HuH-7.5 (cell line): ENCODE data around the gene RETREG1.
"Not testable (repeated sequence)": the region's sequence is repeated elsewhere in the genome, so short reads cannot be mapped to it uniquely, and the experiment has no call there.

ENCODE experiments used
- DNase-seq: peaks from one replicate; pipeline ENCODE4 v3.0.0; 2011; ENCODE audit warnings: low spot score

The RETREG1 gene

DNA sequence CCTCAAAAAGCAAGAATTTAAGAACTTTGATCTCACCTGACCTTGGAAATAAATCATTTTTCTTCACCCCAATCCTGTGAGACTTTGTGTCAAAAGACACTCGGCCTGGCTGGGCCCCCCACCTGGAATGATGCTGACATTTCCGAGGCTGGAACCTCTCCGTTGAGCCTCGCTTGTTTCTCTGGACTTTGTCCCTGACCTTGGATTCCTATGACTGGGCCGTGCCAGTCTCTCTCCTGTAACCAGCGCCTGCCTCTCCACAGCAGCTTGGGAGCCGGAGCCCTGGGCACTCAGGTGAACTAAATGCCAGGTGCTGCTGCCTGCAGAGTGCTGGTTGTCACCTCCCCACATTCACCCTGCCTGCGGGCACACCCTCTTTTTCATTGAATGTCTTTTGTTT lies 62.7 kb downstream of the RETREG1 start:
- DNase-seq: no peak

DNA sequence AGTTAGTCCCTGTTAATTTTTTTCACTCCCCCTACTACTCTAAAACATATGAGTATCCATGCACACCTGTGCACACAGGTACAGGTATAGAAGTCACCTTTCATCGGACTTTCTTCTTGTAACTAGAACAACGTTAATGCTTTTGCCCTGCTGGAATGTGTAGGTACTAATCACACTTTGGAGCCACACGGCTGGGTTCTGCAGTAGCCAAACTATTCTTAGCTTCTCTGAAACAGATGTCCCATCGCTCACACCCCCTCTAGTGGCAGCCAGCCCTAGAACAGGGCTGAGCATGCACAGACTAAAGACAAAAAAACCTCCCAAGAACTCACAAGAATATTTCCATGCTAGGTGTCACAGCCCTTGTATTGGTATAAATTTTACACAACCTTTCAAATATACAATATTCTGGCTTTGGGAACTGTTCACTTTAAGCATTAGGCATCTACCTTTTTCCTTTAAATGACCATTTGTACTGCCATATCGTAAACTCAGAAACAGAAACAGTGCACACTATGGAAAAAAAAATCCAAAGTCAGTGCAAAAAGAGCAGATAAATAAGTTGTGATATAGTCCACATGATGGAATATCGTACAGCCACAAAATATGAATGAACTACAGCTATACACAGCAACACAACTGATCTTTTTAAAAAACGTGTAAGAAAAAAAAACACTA lies 64.0 kb downstream of the RETREG1 start:
- peak; percentile 51 for DNase-seq

DNA sequence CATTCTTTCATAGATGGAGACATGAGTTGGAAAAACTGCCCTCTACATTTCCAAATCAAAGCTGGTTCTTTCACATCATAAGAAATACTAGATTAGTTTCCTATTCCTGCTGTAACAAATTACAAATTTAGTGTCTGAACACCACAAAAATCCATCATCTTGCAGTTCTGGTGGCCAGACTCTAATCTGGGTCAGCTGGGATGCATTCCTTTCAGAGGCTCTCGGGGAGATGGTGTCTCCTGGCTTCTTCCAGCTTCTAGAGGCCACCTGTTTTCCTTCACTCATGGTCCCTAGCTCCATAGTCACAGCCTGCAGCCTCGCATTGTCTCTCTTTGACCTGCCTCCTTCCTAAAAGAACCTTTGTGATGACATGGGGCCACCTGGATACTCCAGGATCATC lies 65.2 kb downstream of the RETREG1 start:
- DNase-seq: no peak

DNA sequence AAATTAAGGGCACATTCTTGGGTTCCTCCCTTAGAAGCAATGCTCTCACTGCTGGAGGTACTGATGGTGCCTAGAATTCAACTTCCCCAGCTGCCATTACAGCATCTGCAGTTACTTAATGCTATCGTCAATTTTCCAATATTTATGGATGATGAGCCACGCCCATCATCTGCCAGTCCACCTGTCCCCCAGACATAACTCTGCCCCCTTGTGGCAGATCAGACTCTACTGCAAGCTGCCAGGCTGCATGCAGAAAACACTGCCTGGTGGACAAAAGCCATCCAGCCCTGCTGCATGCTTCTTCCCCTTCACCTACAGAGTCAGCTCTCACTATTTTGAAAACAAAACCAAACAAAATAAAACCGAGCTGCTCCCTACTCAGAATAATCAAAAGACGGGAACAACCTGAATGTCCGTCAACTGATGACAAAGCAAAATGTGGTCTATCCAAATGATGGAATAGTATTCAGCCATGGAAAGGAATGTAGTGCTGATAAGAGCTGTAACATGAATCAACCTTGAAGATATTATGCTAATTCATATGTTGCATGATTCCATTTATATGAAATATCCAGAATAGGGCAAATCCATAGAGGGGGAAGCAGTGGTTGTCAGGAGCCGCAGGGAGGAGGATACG lies 66.4 kb downstream of the RETREG1 start:
- DNase-seq: peak; percentile 32

DNA sequence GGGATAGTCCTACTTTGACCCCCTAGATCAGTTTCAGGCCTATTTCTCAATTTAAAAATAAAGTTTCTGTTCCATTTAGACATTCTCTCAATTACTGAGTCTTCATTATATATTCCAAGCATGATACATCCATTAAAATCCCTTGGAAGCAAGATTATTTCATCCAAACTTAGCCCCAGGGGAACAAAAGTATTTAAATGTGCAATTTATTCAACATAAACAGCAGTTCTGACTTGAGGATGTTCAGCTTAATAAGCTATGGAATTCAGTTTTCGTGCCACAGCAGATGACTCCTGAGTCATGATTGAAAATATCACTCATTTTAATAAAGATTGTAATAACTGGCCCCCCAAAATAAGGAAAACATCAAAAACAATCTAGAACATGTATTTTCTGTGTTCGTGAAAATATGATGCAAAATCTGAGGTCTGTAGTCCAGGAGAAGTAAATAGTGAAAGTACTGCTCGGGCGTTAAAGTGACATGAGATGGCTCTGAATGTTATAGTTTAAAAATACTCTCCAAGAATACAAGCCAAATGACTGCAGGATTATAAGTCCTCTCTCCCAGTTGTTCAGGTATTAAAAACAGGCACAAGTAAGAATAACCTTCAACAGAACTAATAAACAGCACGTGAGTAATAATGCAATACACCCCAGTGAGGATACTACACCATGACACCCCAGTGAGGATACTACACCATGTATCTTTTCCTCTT lies 67.1 kb downstream of the RETREG1 start:
- DNase-seq: no peak

DNA sequence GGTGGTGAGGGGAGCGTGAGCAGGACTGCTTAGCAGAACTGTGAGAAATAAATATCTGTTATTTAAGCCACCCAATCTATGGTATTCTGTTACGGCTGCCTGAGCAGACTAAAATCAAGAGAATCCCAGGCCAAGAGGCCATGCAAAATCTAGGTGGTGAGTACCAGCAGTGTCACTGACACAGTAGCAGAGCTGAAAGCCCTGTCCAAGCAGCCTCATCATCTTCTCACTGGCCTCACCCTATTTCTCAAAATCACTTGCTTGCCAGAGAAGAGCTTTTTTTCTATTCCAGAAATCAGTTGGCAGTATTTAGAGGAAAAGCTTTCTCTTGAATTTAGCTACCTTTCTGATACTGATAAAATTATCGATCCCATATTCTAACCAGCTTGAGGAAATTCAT lies 68.0 kb downstream of the RETREG1 start:
- no peak for DNase-seq

DNA sequence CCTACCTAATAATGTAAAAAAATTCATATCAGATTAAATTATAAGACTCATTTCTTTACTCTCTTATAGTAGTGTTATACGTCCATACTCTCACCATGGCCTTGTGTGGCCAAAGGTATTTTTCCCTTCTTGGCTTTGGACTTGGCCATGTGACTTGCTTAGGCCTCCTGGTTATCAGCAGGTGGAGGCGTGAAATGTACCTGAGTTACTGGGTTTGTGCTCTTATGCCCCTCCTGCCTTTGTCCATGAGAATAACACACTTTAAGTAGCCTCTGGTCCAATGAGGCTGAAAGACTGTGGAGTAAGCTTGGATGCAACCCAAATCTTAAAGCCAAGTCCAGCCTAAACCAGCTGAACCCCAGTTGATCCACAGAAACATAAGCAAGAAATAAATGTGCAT lies 68.7 kb downstream of the RETREG1 start:
- DNase-seq: no peak

DNA sequence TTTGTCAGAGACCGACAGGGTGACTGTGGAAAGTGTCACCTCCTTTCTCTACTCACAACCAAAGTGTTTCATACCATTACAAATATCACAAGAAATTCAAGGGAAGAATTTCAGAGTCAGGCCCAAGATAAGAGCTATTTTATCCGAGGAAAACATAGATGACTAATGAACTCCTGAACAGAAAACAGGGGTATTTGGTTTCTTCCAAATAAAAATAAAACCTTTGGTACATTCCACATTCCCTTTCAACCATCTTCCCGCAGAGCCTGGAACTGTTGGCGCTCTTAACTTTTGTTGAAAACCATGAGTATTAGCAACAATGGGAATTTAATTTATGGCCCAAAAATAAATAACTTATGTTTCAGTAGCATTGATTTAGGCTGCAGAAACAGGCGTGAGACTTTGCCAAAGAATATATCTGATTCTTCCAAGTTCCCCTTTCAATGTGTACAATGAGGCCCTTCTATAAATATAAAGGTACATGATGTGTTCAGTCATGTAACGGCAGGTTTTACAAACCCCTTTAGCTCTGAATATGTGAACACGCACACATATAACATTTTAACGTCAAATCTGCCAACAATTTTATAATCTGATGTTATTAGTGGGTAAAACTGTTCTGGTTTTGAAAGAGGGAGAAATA lies 69.5 kb downstream of the RETREG1 start:
- DNase-seq: no peak

DNA sequence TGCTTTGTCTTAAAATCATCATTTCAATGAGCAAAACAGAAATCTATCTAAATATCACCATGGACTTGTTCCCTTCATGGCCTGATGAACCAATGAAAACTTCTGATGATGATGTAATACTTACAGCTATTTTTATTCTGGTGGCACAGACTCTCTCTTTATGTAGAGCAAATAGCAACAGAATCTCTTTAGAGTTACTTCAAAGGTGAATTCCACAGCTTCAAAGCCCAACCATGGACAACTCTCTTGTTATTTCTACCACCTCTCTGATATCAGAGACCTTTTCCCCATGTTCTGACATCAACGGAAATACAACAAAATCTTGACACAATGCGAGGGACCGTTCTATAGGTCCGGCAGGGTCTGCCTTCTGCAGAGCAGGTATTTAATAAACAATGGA lies 70.1 kb downstream of the RETREG1 start:
- DNase-seq: no peak

DNA sequence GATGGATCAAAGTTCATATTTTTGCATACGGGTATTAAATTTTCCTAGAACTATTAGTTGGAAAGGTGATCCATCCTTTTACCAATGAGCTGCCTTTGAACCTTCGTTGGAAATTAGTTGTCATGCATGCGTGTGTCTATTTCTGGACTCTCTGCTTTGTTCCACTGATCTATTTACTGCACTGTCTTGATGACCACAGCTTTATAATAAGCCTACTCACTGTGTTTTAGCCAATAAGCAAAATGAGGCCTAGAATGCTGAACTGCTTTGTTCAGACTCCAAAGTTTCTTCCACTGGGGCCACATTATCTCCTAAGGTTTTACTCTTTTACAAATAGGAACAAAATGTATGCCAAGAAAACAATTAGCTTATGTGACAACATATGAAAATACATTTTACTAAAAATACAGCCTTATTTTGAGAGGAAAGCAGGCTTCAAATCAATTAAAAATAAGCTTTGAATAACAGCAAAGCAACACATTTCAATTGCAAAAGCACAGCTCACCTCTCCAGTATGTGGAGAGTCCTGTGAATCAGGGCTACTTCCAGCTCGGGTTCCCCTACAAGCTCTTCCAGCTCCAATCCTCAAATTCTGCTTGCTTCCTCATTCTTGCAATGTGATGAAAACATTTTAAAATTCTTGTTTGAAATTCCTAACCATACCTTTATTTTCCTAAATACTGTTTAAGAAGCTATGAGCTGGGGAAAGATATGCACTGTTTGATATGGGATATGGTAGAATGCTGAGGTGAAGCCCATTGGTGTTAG lies 72.0 kb downstream of the RETREG1 start:
- no peak for DNase-seq

DNA sequence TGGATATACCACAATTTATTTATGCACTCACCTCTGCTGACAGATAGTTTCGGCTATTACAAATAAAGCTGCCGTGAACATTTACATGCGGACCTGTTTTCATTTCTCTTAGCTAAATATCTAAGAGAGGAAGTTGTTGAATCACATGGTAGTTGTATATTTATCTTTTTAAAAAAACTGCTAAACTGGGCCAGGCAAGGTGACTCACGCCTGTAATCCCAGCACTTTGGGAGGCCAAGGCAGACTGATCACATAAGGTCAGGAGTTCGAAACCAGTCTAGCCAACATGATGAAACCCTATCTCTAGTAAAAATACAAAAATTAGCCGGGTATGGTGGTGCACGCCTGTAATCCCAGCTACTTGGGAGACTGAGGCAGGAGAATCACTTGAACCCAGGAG lies 73.6 kb downstream of the RETREG1 start:
- not testable (repeated sequence) for DNase-seq

DNA sequence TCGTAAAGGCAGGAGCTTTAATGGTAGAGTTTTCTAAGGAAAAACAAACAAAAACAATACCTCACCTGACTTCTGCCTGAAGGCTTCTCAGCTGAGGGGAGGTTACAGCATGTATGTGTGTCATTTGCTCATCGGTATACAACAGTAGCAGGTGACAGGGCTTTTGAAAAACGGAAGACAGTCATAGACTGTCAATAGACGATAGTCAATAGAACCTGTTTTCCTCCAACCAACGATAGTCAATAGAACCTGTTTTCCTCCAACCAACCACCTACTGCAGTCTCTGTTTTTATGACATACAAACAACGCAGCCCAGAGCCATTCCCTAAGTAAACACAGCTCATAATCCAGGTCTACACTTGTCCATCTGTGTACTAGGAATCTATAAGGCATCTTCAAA lies 74.6 kb downstream of the RETREG1 start:
- DNase-seq: no peak

DNA sequence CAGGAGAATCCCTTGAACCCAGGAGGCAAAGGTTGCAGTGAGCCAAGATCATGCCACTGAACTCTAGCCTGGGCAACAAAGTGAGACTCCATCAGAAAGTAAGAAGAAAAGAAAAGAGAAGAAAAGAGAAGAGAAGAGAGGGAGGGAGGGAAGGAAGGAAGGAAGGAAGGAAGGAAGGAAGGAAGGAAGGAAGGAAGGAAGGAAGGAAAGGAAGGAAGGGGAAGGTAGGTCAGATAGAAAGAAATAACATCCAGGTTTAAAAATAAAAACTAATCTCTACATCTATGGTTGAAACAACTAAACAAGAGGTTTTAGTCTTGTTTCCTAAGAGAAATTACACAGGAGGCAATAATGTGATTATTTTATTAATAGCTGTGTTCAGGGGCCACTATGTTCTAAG lies 75.2 kb downstream of the RETREG1 start:
- not testable (repeated sequence) for DNase-seq

DNA sequence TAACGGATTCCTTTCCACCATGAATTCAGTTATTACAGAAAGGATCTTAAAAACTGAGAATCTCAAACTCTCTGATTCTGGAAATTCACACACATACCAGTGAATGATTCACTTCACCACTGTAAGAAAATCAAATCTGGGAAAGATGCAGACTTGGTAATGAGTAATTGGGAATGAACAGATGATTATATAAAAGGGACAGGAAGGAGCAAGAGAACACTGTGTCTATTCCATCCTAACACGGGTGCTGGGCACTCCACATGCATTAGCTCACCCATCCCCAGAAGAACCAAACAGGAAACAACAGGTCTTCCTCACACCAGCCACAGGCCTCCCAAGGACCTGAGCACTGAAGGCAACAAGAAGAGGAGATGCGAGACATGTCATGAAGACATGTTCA lies 76.4 kb downstream of the RETREG1 start:
- no peak for DNase-seq

DNA sequence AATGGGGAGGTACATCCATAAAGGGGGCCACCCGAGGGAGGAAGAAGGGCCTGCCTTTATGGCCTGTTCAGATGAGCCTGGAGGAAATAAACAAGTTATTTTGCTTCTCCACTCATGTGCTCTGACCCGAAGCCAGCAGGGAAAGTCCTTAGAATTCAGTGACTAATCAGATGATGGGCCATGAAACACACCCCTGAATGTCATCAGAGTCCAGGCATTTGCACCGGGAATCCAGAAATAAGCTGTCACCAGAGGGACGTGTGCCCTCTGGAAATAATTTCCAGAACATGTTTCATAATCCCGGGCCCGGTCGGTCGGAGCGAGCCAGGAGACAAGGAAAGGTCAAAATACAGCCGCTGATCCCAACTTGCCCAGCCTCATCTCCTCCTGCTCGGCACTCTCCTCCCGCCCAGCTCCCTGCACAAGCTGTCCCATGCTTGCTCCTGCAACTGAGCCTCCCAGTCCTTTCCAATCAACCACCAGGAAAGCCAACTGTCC lies 77.6 kb downstream of the RETREG1 start:
- DNase-seq: peak; percentile 41

DNA sequence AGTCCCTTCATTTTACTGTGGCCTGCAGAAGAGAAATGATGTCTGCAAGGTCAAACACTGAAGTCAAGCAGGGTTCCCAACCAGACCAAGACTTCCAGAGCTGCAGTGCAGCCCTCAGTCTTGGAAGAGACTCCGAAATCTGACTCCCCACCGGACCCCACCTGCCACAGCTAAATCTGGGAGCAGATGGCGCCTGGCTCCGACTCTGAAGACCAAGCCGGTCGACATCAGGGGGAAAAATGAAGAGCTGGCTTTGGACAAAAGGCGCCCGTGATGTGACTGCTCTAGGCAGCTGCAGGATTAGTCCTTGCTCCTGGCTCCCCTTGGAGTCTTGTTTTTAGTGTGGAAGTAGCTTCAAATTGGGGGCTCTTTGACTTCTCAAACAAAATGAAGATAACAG lies 78.8 kb downstream of the RETREG1 start:
- DNase-seq: no peak

DNA sequence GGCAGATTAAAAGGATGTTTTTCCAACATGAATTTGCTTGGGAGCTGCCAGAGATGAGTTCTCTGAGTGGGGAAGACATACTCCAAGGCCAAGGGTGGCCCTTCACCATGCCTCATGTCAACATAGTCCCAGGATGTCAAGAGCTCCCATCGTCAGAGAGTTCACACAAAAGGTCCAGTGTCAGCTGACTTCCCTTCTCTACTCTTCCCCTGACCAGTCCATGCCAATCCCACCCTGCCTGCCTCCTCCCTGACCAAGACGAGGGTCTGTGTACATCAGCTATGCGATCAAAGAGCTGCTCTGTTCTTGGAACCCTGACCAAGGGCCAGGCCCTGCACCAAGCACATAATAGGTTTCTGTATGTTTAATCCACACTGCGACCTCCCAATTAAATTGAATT lies 80.0 kb downstream of the RETREG1 start:
- DNase-seq: no peak

DNA sequence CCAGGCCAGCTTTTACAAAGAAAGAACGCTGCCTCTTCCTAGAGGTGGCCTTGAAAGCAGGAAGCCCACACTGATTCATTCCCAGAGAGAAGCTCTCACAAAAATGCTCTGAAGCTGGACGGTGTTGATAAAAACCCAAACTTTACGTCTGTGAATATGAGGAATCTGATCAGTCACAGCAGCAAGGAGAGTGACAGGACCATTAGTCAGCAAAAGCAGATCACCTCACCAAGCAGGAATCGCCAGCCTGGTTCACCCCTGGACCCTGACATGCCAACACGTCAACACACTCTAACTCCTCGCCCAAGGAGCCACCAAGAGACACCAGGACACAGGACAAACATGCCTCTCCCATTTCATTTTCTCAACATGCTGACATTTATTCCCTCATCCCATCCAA lies 80.6 kb downstream of the RETREG1 start:
- no peak for DNase-seq

DNA sequence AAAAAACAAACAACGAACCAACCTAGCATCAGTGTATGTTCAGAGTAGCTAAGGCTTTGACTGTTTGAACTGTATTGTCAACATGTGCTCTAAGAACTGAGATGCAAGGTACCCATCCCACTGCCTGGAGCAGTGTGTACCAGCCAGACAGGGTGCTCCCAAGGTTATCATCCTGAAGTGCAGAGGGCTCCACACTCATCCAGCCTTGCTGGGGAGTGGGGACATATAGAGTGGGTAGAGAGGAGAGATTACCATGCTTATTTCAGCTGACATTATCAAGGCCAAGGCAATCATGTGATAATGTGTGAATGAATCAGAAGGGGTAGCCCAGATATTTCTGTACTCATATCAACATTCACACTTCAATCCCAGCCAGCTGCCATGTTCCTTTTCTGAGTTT lies 82.5 kb downstream of the RETREG1 start:
- DNase-seq: no peak

DNA sequence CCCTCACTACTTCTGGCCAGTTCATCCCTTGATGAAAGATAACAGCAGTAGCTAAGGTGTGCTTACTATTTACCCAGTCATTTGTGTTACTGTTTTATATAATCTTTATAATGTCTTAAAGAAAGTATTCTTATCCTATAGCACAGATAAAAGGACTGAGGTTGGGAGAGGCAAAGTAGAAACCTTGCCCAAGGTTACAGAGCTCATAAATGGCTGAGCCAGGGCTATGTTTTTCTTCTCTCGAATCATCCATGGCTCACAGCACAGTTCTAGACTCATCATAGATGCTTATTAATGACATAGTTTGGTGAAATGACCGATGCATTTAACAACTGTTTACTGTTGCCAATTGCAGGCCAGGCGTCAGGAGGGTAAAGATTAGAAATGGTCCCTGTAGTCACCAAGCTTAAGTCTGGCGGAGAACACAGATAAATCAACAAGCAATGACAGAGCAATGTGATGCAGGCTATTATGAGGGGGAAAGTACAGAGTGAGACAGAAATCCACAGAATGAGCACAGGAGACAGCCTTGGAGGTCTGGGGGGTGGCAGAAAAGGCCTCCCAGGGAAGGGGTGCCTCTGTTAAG lies 85.6 kb downstream of the RETREG1 start:
- no peak for DNase-seq

DNA sequence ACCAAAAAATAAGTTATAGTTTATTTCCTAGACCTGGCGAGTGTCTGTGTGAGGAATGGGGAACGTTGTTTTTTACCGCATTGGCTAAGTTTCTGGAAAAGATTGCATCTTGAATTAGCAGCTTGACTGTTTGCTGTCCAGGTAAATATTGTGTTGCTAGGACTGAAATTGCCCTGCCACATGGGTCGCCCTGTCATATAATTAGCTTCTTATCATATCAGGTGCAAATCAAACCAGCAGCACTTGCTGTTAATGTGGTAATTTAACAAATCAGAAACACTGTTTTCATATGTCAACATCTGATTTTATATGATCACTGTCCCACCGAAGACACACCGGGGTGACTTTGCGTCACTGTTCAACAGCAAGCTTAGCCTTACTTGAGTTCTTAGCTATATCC lies 87.5 kb downstream of the RETREG1 start:
- DNase-seq: no peak
